GM21723 (cell line): ENCODE measurements around the gene NRXN2.

Experiments
- ATAC-seq: cut with Tn5 transposase; IDR thresholded peaks from one replicate; pipeline ENCODE4 v1.9.1; 2021; ENCODE audit warnings: mild to moderate bottlenecking, moderate library complexity; ENCODE audit not compliant: unreplicated experiment

Gene NRXN2

GRCh38 chr11:64744544-64745188, 21.7 kb upstream of the NRXN2 start:
- ATAC-seq, result no peak

GRCh38 chr11:64743591-64744543, 20.9 kb upstream of the NRXN2 start, which contains the start of gene RASGRP2:
RASGRP2 (minus strand) TSS chr11:64744142; CDS start chr11:64742866, 1,276 bp downstream.
- ATAC-seq, result no peak

- ATAC-seq, result no peak
Observed at GRCh38 chr11:64742889-64743590, 20.0 kb upstream of the NRXN2 start.

GRCh38 chr11:64742087-64742888, 19.3 kb upstream of the NRXN2 start:
- no peak for ATAC-seq

- ATAC-seq, result no peak
Observed at GRCh38 chr11:64741375-64742086, 18.5 kb upstream of the NRXN2 start.

GRCh38 chr11:64739871-64740270, 16.9 kb upstream of the NRXN2 start:
- ATAC-seq, result no peak

GRCh38 chr11:64736654-64737053, 13.7 kb upstream of the NRXN2 start:
- no peak for ATAC-seq

GRCh38 chr11:64735725-64736259, 12.8 kb upstream of the NRXN2 start:
- ATAC-seq, result no peak

GRCh38 chr11:64734811-64735724, 12.1 kb upstream of the NRXN2 start:
- ATAC-seq, result no peak

- ATAC-seq, result no peak
Observed at GRCh38 chr11:64731601-64732000, 8.6 kb upstream of the NRXN2 start.

- no peak for ATAC-seq
Observed at GRCh38 chr11:64729851-64730382, 6.9 kb upstream of the NRXN2 start.

- no peak for ATAC-seq
Observed at GRCh38 chr11:64728757-64729365, 5.9 kb upstream of the NRXN2 start.

GRCh38 chr11:64726867-64727530, 4.0 kb upstream of the NRXN2 start:
- ATAC-seq, result no peak

GRCh38 chr11:64726211-64726641, 3.2 kb upstream of the NRXN2 start:
- no peak for ATAC-seq

GRCh38 chr11:64724863-64725532, 2.0 kb upstream of the NRXN2 start:
- ATAC-seq, result no peak

- no peak for ATAC-seq
Observed at GRCh38 chr11:64723907-64724862, 1.2 kb upstream of the NRXN2 start.
